Endothelial cell of umbilical vein (primary cell): Measurements from ENCODE around the gene SLC25A19. TPM values are rescaled to one million over a fixed set of nuclear protein-coding genes. Genes with fewer than 3 reads are reported as not detected.

Experiments
- BruUV-seq: library from RNA; stranded (reverse); fragments of 400-500 nt; replicated peaks from 2 replicates; lab custom pipeline; 2021; lab: Mats Ljungman, UMichigan
- CTCF ChIA-PET: fragments of 300-600, 350-600 bp; sonication (Branson Sonifier 250); formaldehyde crosslinking; loops from one replicate; lab custom pipeline; 2021; ENCODE audit warnings: antibody characterized with exemption, inconsistent platforms; lab: Charles Lee
- POLR2A ChIA-PET: fragments of 300-600, 350-600 bp; sonication (Branson Sonifier 250); formaldehyde crosslinking; loops from one replicate; lab custom pipeline; 2021; ENCODE audit warnings: antibody characterized with exemption, inconsistent platforms; lab: Charles Lee
- DNase-seq: peaks from one replicate; pipeline ENCODE4 v3.0.0-alpha.2; 2011; ENCODE audit warnings: low read depth, low spot score
- FAIRE-seq: peaks from 2 replicates; lab custom pipeline; 2011; peaks lifted over from hg19 to GRCh38; lab: Jason Lieb, UNC
- H2AFZ ChIP-seq: 2 replicates; pipeline ENCODE4 v1.6.0; 2012; ENCODE audit warnings: low read depth, low read length, control low read depth, inconsistent platforms
- H3K27ac ChIP-seq: 2 replicates; pipeline ENCODE4 v1.5.1; 2011; ENCODE audit warnings: low read depth, mild to moderate bottlenecking, control low read depth, low read length, moderate library complexity; ENCODE audit not compliant: insufficient read depth
- H3K27me3 ChIP-seq, 2 experiments: 2 replicates each; pipeline versions ENCODE4 v1.6.0 to v1.6.1; 2011; ENCODE audit warnings: low read length in 2 of 2, mixed read lengths in 1 of 2; ENCODE audit not compliant: control insufficient read depth in 2 of 2, insufficient read depth in 2 of 2
- H3K36me3 ChIP-seq, 2 experiments: 2 replicates in 1 of 2; 3 replicates in 1 of 2; pipeline ENCODE4 v1.5.1; 2011; ENCODE audit warnings: low read length in 2 of 2, mild to moderate bottlenecking in 1 of 2, moderate library complexity in 1 of 2; ENCODE audit not compliant: control insufficient read depth in 2 of 2, insufficient read depth in 2 of 2; ENCODE audit errors: extremely low read depth in 1 of 2
- H3K4me1 ChIP-seq: 3 replicates; pipeline ENCODE4 v1.5.1; 2011; ENCODE audit warnings: mild to moderate bottlenecking, low read length; ENCODE audit not compliant: control insufficient read depth, insufficient read depth; ENCODE audit errors: extremely low read depth
- H3K4me2 ChIP-seq: 2 replicates; pipeline ENCODE4 v1.6.1; 2011; ENCODE audit warnings: low read length, control low read depth, mixed read lengths; ENCODE audit not compliant: insufficient read depth
- H3K4me3 ChIP-seq, 3 experiments: fragments of 200-600 bp in 1 of 3; sonication (generic), shearing (Covaris generic) in 1 of 3; replicated peaks in 1 of 3; 2 replicates each; pipeline ENCODE4 v1.5.1; 2011 to 2016; ENCODE audit warnings: control low read depth in 3 of 3, low read length in 3 of 3, mild to moderate bottlenecking in 2 of 3, inconsistent platforms in 1 of 3, low read depth in 1 of 3, moderate library complexity in 1 of 3; ENCODE audit not compliant: insufficient read depth in 1 of 3
- H3K79me2 ChIP-seq: 2 replicates; pipeline ENCODE4 v1.6.0; 2012; ENCODE audit warnings: low read length, inconsistent platforms; ENCODE audit not compliant: control insufficient read depth, insufficient read depth
- H3K9ac ChIP-seq: replicated peaks from 2 replicates; pipeline ENCODE3; 2011; ENCODE audit warnings: low read length, control low read depth; ENCODE audit not compliant: insufficient read depth; ENCODE audit errors: extremely low read depth
- H3K9me1 ChIP-seq: replicated peaks from 3 replicates; pipeline ENCODE4 v1.6.0; 2011; ENCODE audit warnings: mild to moderate bottlenecking, low read length; ENCODE audit not compliant: control insufficient read depth, insufficient read depth; ENCODE audit errors: extremely low read depth
- H3K9me3 ChIP-seq: replicated peaks from 2 replicates; pipeline ENCODE4 v1.5.1; 2012; ENCODE audit warnings: low read length, inconsistent platforms; ENCODE audit not compliant: control insufficient read depth, insufficient read depth
- H4K20me1 ChIP-seq: replicated peaks from 2 replicates; pipeline ENCODE3; 2011; ENCODE audit warnings: mild to moderate bottlenecking, low read length; ENCODE audit not compliant: control insufficient read depth, insufficient read depth; ENCODE audit errors: extremely low read depth
- EZH2 ChIP-seq: IDR thresholded peaks from 2 replicates; pipeline ENCODE4 v1.6.1; 2012; ENCODE audit warnings: borderline replicate concordance, low read depth, mild to moderate bottlenecking, moderate library complexity, low read length, inconsistent platforms; ENCODE audit not compliant: severe bottlenecking
- FOS ChIP-seq: IDR thresholded peaks from 2 replicates; pipeline ENCODE4 v1.6.1; 2011; ENCODE audit warnings: mild to moderate bottlenecking, low read length, moderate library complexity, borderline replicate concordance; ENCODE audit not compliant: insufficient read depth
- GATA2 ChIP-seq: IDR thresholded peaks from 2 replicates; pipeline ENCODE4 v1.7.0; 2011; ENCODE audit warnings: low read depth, mild to moderate bottlenecking, moderate library complexity, mixed read lengths, low read length; ENCODE audit not compliant: insufficient read length, insufficient read depth
- JUN ChIP-seq: IDR thresholded peaks from 2 replicates; pipeline ENCODE4 v1.6.1; 2011; ENCODE audit warnings: borderline replicate concordance, low read depth; ENCODE audit not compliant: insufficient read length, insufficient read depth
- MYC ChIP-seq: IDR thresholded peaks from one replicate; pipeline ENCODE4 v1.6.1; 2011; ENCODE audit warnings: mild to moderate bottlenecking, low read depth, low read length
- POLR2A ChIP-seq: IDR thresholded peaks from 2 replicates; pipeline ENCODE4 v1.6.1; 2012; ENCODE audit warnings: low read depth, mild to moderate bottlenecking, control low read depth, low read length
- POLR2AphosphoS5 ChIP-seq: IDR thresholded peaks from 2 replicates; pipeline ENCODE4 v1.6.1; 2012; ENCODE audit warnings: low read depth, mild to moderate bottlenecking, control low read depth, low read length, moderate library complexity; ENCODE audit not compliant: insufficient read depth
- dilution Hi-C: fragments of 300-500 bp; cut with MboI; formaldehyde crosslinking; loops from one replicate; pipeline ENCODE4 v1.15.0; 2019; ENCODE audit warnings: low sequenced_read_pairs; ENCODE audit not compliant: extremely low pct_ligation_motif_present
- intact Hi-C: fragments of 100-400 bp; cut with micrococcal nuclease; formaldehyde crosslinking; loops from one replicate; pipeline ENCODE4 v1.10.0; 2022
- polyA plus RNA-seq, 4 experiments: library from polyadenylated mRNA; depleted of rRNA in 3 of 4; stranded (reverse) in 3 of 4; unstranded in 1 of 4; fragments of >200 nt; gene quantifications; 2 replicates each; pipeline versions ENCODE4 v1.2.1 to v1.2.3, GENCODE V29; 2011 to 2012; ENCODE audit warnings: missing spikeins in 1 of 4
- total RNA-seq: library from RNA; stranded (reverse); gene quantifications from 2 replicates; pipeline ENCODE4 v1.2.3, GENCODE V29; 2021
- TF ChIP-seq, protein P1 (sequence below): IDR thresholded peaks from 2 replicates; pipeline ENCODE4 v1.6.1; 2011; ENCODE audit not compliant: insufficient read depth, insufficient read length
- TF ChIP-seq, protein P2 (sequence below), 2 donors: IDR thresholded peaks; 1 replicate in 1 of 2; 2 replicates in 1 of 2; pipeline ENCODE4 v1.5.1; 2011; ENCODE audit warnings: low read length in 2 of 2, mild to moderate bottlenecking in 2 of 2, moderate library complexity in 2 of 2, control low read depth in 1 of 2, inconsistent platforms in 1 of 2, low read depth in 1 of 2; ENCODE audit not compliant: insufficient read depth in 1 of 2; ENCODE audit errors: extremely low read depth in 1 of 2

Gene SLC25A19
- total and polyA plus RNA-seq, 2 donors (not counting 3 experiments of a cell fraction or from before 2014, with no cell fraction given) = 20.6 to 20.9 TPM

DNA sequence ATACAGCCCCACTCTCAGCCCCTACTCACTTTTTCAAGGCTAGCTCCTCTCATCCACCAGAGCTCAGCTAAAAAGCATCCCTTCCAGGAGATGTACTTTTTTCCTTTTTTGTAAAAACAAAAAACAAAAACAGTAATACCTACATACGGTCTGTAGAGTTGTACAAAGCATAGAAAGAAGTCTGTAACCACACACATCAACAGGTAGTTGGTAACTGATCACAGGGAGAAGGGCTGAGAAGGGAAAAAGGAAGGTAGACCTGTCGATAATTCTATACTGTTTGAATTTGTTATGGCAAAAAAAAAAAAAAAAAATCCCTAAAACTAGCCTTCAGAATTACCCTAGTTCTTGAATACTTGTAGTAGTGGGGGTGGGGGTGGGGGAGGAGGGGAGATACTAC, 874 bp downstream of the SLC25A19 start:
- intact Hi-C loops = loop anchor here (2.0 kb wide), 1 partner anchor 18 kb away; the partner anchor contains the start of gene MIF4GD
- Histone ChIP-seq H3K9ac (peak overlapping the region; percentile 72), H3K79me2 (peaks cover 8% of the 10 kb centered on the region), H2AFZ (no peak overlapping the region), H3K4me1 (peaks cover 8% of the 10 kb centered on the region), H3K27ac (no peak overlapping the region), H4K20me1 (no peaks in the 10 kb centered on the region), H3K4me3 (peak overlapping the region; percentile 66 to 85 (median 75)), H3K27me3 (no peaks in the 10 kb centered on the region), H3K9me1 (no peaks in the 10 kb centered on the region), H3K36me3 (peaks cover 0 to 10% of the 10 kb centered on the region in 2 experiments), H3K9me3 (no peaks in the 10 kb centered on the region), H3K4me2 (peak overlapping the region; percentile 83)
- TF ChIP-seq, protein P1, sequence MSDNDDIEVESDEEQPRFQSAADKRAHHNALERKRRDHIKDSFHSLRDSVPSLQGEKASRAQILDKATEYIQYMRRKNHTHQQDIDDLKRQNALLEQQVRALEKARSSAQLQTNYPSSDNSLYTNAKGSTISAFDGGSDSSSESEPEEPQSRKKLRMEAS = no peak
- TF ChIP-seq MYC (no peak), JUN (no peak), POLR2AphosphoS5 (no peak), EZH2 (no peak), POLR2A (no peak), GATA2 (no peak), FOS (no peak)
- TF ChIP-seq, protein P2, sequence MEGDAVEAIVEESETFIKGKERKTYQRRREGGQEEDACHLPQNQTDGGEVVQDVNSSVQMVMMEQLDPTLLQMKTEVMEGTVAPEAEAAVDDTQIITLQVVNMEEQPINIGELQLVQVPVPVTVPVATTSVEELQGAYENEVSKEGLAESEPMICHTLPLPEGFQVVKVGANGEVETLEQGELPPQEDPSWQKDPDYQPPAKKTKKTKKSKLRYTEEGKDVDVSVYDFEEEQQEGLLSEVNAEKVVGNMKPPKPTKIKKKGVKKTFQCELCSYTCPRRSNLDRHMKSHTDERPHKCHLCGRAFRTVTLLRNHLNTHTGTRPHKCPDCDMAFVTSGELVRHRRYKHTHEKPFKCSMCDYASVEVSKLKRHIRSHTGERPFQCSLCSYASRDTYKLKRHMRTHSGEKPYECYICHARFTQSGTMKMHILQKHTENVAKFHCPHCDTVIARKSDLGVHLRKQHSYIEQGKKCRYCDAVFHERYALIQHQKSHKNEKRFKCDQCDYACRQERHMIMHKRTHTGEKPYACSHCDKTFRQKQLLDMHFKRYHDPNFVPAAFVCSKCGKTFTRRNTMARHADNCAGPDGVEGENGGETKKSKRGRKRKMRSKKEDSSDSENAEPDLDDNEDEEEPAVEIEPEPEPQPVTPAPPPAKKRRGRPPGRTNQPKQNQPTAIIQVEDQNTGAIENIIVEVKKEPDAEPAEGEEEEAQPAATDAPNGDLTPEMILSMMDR (IDR thresholded peaks at IDR 0.05; ENCODE audit: extremely low read depth in 1 of 2, insufficient read depth in 1 of 2, low read depth in 1 of 2, low read length in 2 of 2) = no peak
- ChIA-PET CTCF (interaction anchor here (1.1 to 2.4 kb wide), 2 partner anchors 19 to 105 kb away, joined by 6 to 68 read pairs; partner anchors contain the start of gene MIF4GD), POLR2A (interaction anchor here (1.3 to 1.7 kb wide), 2 partner anchors 10 to 18 kb away, joined by 3 to 17 read pairs; partner anchors contain the start of gene MIF4GD)
- dilution Hi-C loops = no loop called here
- DNase-seq = no peak
- BruUV-seq = no TSS peak
- no peak for FAIRE-seq
